Tibial artery (tissue), 4 donors: Measurements from ENCODE around the gene PUM1.

Source experiments
- DNase-seq, 2 donors: peaks; one replicate each; pipeline ENCODE4 v3.0.0-alpha.2; 2019
- H3K27ac ChIP-seq, 2 donors: fragments of 200-600 bp; sonication (generic) in 1 of 2; 1 replicate in 1 of 2; 2 replicates in 1 of 2; pipeline ENCODE4 v1.5.1; 2018 to 2019; ENCODE audit warnings: mild to moderate bottlenecking in 1 of 2
- H3K27me3 ChIP-seq, 2 donors: fragments of 200-600 bp; sonication (generic) in 1 of 2; one replicate each; pipeline versions ENCODE4 v1.5.1 to v1.6.0; 2016 to 2019
- H3K36me3 ChIP-seq, 3 donors: fragments of 200-600 bp; sonication (generic) in 2 of 3; one replicate each; pipeline ENCODE4 v1.5.1; 2016 to 2019; ENCODE audit warnings: mild to moderate bottlenecking in 2 of 3
- H3K4me1 ChIP-seq, 4 donors: fragments of 200-600 bp; sonication (generic) in 2 of 4; 1 replicate in 3 of 4; 2 replicates in 1 of 4; pipeline ENCODE4 v1.5.1; 2016 to 2019
- H3K4me3 ChIP-seq, 2 donors: fragments of 200-600 bp; sonication (generic) in 1 of 2; 1 replicate in 1 of 2; 2 replicates in 1 of 2; pipeline ENCODE4 v1.5.1; 2018 to 2019; ENCODE audit warnings: mild to moderate bottlenecking in 2 of 2
- H3K9me3 ChIP-seq, 3 donors: fragments of 200-600 bp; sonication (generic) in 1 of 3; one replicate each; pipeline ENCODE4 v1.5.1; 2016 to 2019
- intact Hi-C: fragments of 100-400 bp; cut with DNase I; formaldehyde crosslinking; loops from one replicate; pipeline ENCODE4 v1.15.0; 2023; ENCODE audit warnings: low total_unique reads
- TF ChIP-seq, protein P1 (sequence below), 2 experiments: fragments of 200-600 bp in 1 of 2; fragments of 450-650 bp in 1 of 2; IDR thresholded peaks; one replicate each; pipeline ENCODE4 v1.5.1; 2017 to 2019; ENCODE audit warnings: antibody characterized with exemption in 2 of 2, mild to moderate bottlenecking in 1 of 2, moderate library complexity in 1 of 2

PUM1 gene

DNA sequence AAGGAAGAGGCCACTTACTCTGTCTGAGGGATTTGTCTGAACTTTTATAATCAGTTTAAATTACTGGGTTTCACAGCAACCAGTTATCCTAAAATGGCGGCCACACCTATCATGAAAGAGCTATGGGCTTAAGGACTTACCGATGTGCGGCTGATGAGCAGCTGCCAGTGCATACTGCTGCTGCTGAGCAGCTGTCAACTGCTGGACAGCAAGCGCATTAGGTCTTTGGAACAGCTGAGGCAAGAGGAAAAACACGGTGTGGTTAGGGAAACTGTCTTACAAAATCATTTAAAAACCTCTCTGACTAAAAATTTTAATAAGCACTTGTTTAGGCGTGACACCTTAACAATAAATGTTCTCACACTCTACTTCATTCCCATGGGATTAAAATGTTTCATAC lies 84.3 kb downstream of the PUM1 start:
- no peak overlapping the region for H3K4me3 ChIP-seq
- H3K4me1 ChIP-seq: peaks cover 0 to 66% (median 40%) of the 10 kb centered on the region in 4 donors
- TF ChIP-seq, protein P1, sequence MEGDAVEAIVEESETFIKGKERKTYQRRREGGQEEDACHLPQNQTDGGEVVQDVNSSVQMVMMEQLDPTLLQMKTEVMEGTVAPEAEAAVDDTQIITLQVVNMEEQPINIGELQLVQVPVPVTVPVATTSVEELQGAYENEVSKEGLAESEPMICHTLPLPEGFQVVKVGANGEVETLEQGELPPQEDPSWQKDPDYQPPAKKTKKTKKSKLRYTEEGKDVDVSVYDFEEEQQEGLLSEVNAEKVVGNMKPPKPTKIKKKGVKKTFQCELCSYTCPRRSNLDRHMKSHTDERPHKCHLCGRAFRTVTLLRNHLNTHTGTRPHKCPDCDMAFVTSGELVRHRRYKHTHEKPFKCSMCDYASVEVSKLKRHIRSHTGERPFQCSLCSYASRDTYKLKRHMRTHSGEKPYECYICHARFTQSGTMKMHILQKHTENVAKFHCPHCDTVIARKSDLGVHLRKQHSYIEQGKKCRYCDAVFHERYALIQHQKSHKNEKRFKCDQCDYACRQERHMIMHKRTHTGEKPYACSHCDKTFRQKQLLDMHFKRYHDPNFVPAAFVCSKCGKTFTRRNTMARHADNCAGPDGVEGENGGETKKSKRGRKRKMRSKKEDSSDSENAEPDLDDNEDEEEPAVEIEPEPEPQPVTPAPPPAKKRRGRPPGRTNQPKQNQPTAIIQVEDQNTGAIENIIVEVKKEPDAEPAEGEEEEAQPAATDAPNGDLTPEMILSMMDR (IDR thresholded peaks at IDR 0.05): no peak
- H3K27ac ChIP-seq: no peak overlapping the region
- H3K27me3 ChIP-seq: no peaks in the 10 kb centered on the region
- DNase-seq: no peak
- intact Hi-C loops: no loop called here
- peaks cover 15 to 23% (median 19%) of the 10 kb centered on the region in 3 donors for H3K36me3 ChIP-seq
- no peaks in the 10 kb centered on the region for H3K9me3 ChIP-seq

DNA sequence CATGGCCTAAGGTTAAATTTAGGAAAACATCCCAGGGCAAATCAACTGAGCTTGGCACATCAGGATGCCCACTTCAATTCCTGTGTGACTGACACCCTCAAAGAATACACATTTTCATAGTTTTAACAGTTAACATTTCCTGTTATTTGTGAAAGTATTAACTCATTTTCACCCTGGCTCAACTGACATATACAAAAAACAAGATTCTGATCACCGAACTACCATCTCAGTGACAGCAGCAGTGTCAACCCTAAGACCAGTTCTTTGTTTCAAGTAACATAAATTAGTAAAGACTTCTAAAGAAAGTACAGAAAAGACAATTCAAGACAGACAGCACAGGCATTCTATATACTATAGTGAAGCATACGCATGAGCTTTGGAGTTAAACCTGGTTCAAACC lies 88.0 kb downstream of the PUM1 start:
- no peaks in the 10 kb centered on the region for H3K9me3 ChIP-seq
- H3K4me3 ChIP-seq: no peak overlapping the region
- no peaks in the 10 kb centered on the region for H3K27me3 ChIP-seq
- H3K4me1 ChIP-seq: peaks cover 0 to 49% (median 27%) of the 10 kb centered on the region in 4 donors
- no peak overlapping the region for H3K27ac ChIP-seq
- TF ChIP-seq, protein P1 (IDR thresholded peaks at IDR 0.05): no peak
- peaks cover 15 to 34% (median 29%) of the 10 kb centered on the region in 3 donors for H3K36me3 ChIP-seq
- no peak for DNase-seq
- intact Hi-C loops: loop anchor here (10.0 kb wide), 1 partner anchor 747 kb away; no protein-coding TSS in a partner anchor

DNA sequence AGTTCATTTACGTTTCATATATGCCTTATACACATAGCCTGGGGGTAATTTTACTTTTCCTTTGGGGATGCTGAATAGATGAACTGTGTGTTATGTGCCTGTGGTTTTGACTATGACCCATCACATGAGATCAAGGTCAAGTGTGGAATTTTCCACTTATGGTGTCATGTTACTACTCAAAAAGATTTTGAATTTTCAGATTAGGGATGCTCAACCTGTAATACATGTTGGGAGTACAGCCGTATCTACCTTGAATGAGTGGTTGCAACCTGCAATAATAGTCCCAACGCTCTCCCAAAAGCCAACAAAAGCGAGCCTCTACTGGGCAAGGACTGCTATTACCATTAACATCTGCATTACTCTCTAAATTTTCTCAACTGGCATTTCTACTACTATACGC lies 88.4 kb downstream of the PUM1 start:
- Histone ChIP-seq H3K4me1 (peaks cover 0 to 45% (median 22%) of the 10 kb centered on the region in 4 donors), H3K27me3 (no peaks in the 10 kb centered on the region), H3K27ac (peak overlapping the region in 1 of 2 donors; percentile 8), H3K9me3 (no peaks in the 10 kb centered on the region), H3K36me3 (peaks cover 15 to 34% (median 29%) of the 10 kb centered on the region in 3 donors), H3K4me3 (no peak overlapping the region)
- intact Hi-C loops: loop anchor here (10.0 kb wide), 1 partner anchor 748 kb away; no protein-coding TSS in a partner anchor
- TF ChIP-seq, protein P1 (IDR thresholded peaks at IDR 0.05): peak in 1 of 2 experiments; percentile 7
- no peak for DNase-seq

DNA sequence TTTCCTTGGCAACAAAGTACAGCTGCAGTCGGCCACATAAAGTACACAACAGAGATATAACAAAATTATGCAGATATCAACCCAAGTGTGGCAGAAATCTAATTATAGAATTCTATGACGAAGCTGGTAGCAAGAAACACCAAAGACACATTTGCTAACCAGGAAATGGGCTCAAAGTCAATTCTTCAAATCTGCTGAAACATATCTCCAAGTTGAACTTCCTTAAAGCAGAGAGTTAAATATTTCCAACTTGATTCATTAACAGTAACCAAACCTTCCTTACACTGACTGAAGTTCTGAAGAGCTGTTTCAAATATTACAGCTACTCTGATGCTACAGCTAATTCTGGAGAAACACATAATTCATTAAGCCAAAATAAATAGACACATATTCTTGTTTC lies 89.4 kb downstream of the PUM1 start:
- no peak overlapping the region for H3K4me3 ChIP-seq
- H3K27me3 ChIP-seq: no peaks in the 10 kb centered on the region
- peak overlapping the region; percentile 8 to 49 for H3K27ac ChIP-seq
- H3K4me1 ChIP-seq: peaks cover 0 to 38% (median 21%) of the 10 kb centered on the region in 4 donors
- TF ChIP-seq, protein P1 (IDR thresholded peaks at IDR 0.05): no peak
- intact Hi-C loops: loop anchor here (10.0 kb wide), 1 partner anchor 749 kb away; no protein-coding TSS in a partner anchor
- no peaks in the 10 kb centered on the region for H3K9me3 ChIP-seq
- DNase-seq: no peak
- H3K36me3 ChIP-seq: peaks cover 15 to 34% (median 29%) of the 10 kb centered on the region in 3 donors

DNA sequence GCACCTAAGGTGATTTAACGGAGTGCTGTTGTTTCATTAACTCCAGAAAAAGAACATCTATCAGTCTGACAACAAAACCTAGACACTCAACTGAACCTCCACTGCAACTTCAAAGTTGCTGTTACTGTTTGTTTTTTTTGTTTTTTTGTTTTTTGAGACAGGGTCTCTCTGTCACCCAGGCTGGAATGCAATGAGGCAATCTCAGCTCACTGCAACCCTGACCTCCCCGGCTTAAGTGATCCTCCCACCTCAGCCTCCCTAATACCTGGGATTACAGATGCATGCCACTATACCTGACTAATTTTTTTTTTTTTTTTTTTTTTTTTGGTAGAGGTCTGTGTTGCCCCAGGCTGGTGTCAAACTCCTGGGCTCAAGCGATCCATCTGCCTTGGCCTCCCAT lies 90.3 kb downstream of the PUM1 start:
- TF ChIP-seq, protein P1 (IDR thresholded peaks at IDR 0.05): no peak
- H3K27me3 ChIP-seq: no peaks in the 10 kb centered on the region
- DNase-seq: no peak
- no peak overlapping the region for H3K4me3 ChIP-seq
- H3K9me3 ChIP-seq: no peaks in the 10 kb centered on the region
- peak overlapping the region in 1 of 2 donors; percentile 49 for H3K27ac ChIP-seq
- H3K36me3 ChIP-seq: peaks cover 15 to 34% (median 22%) of the 10 kb centered on the region in 3 donors
- H3K4me1 ChIP-seq: peaks cover 0 to 38% (median 21%) of the 10 kb centered on the region in 4 donors
- intact Hi-C loops: loop anchor here (10.0 kb wide), 1 partner anchor 750 kb away; no protein-coding TSS in a partner anchor
